Neural cell (in vitro differentiated cells): Measurements from ENCODE around the gene TMX4. TPM values are rescaled to one million over a fixed set of nuclear protein-coding genes. Genes with fewer than 3 reads are reported as not detected.

Experiments used
- H2AFZ ChIP-seq: fragments of 200-600, 300-800 bp; sonication (generic), shearing (Covaris generic); 2 replicates; pipeline ENCODE4 v1.6.0; 2014; ENCODE audit warnings: low read depth, mild to moderate bottlenecking, antibody characterized with exemption, low read length, moderate library complexity
- H3F3A ChIP-seq: fragments of 200-600 bp; shearing (Covaris generic); 2 replicates; pipeline ENCODE4 v1.6.1; 2016; ENCODE audit warnings: mild to moderate bottlenecking, moderate library complexity, mixed read lengths, antibody characterized with exemption, low read length; ENCODE audit not compliant: insufficient read depth, poor library complexity, severe bottlenecking
- H3K27ac ChIP-seq: fragments of 200-600, 300-800 bp; sonication (generic), shearing (Covaris generic); 2 replicates; pipeline ENCODE4 v1.5.1; 2014; ENCODE audit warnings: mild to moderate bottlenecking, low read length, moderate library complexity
- H3K27me3 ChIP-seq: fragments of 300-800, 200-600 bp; sonication (generic), shearing (Covaris generic); 2 replicates; pipeline ENCODE4 v1.6.0; 2014; ENCODE audit warnings: mild to moderate bottlenecking, low read depth, low read length, moderate library complexity; ENCODE audit not compliant: insufficient read depth
- H3K36me3 ChIP-seq: fragments of 300-800, 200-600 bp; sonication (generic), shearing (Covaris generic); 2 replicates; pipeline ENCODE4 v1.5.1; 2014; ENCODE audit warnings: mild to moderate bottlenecking, antibody characterized with exemption, low read length, moderate library complexity; ENCODE audit not compliant: insufficient read depth
- H3K4me2 ChIP-seq: fragments of 300-800, 200-600 bp; sonication (generic), shearing (Covaris generic); 2 replicates; pipeline ENCODE4 v1.6.0; 2014; ENCODE audit warnings: mild to moderate bottlenecking, low read length
- H3K4me3 ChIP-seq: fragments of 300-800, 200-600 bp; sonication (generic), shearing (Covaris generic); 2 replicates; pipeline ENCODE4 v1.5.1; 2014; ENCODE audit warnings: mild to moderate bottlenecking, low read length, moderate library complexity
- H3K79me2 ChIP-seq: fragments of 200-600 bp; shearing (Covaris generic); replicated peaks from 2 replicates; pipeline ENCODE4 v1.6.0; 2014; ENCODE audit warnings: mild to moderate bottlenecking, low read length, moderate library complexity; ENCODE audit not compliant: insufficient read depth
- H3K9ac ChIP-seq: fragments of 300-800, 200-600 bp; sonication (generic), shearing (Covaris generic); 2 replicates; pipeline ENCODE4 v1.6.1; 2016; ENCODE audit warnings: mild to moderate bottlenecking, low read length, mixed read lengths
- H3K9me2 ChIP-seq: fragments of 200-600 bp; shearing (Covaris generic); 2 replicates; pipeline ENCODE4 v1.6.1; 2016; ENCODE audit warnings: mild to moderate bottlenecking, low read length, mixed read lengths; ENCODE audit not compliant: insufficient read depth
- H3K9me3 ChIP-seq: fragments of 200-600, 300-800 bp; sonication (generic), shearing (Covaris generic); 2 replicates; pipeline ENCODE4 v1.6.1; 2016; ENCODE audit warnings: mild to moderate bottlenecking, mixed run types, low read length, moderate library complexity, mixed read lengths
- H4K20me1 ChIP-seq: fragments of 200-600 bp; shearing (Covaris generic); 2 replicates; pipeline ENCODE4 v1.6.1; 2016; ENCODE audit warnings: mild to moderate bottlenecking, mixed run types; ENCODE audit not compliant: insufficient read depth
- CTCF ChIP-seq: fragments of 450-650 bp; IDR thresholded peaks from 2 replicates; pipeline ENCODE4 v1.5.1; 2014; ENCODE audit warnings: antibody characterized with exemption, mild to moderate bottlenecking, moderate library complexity; ENCODE audit not compliant: poor library complexity, severe bottlenecking
- EP300 ChIP-seq: fragments of 450-650 bp; conservative IDR thresholded peaks from 2 replicates; pipeline ENCODE4 v1.6.1; 2014; ENCODE audit warnings: antibody characterized with exemption, mild to moderate bottlenecking, moderate library complexity; ENCODE audit not compliant: poor library complexity, severe bottlenecking
- EZH2 ChIP-seq: fragments of 200-600, 300-800 bp; shearing (Covaris generic), sonication (generic); IDR thresholded peaks from 2 replicates; pipeline ENCODE4 v1.6.1; 2014; ENCODE audit warnings: antibody characterized with exemption, low read length, borderline replicate concordance, mild to moderate bottlenecking; ENCODE audit not compliant: insufficient read depth, poor library complexity, severe bottlenecking
- MXI1 ChIP-seq: fragments of 450-650 bp; conservative IDR thresholded peaks from 2 replicates; pipeline ENCODE4 v1.6.1; 2014; ENCODE audit warnings: antibody characterized with exemption, mild to moderate bottlenecking; ENCODE audit not compliant: poor library complexity, severe bottlenecking
- POLR2AphosphoS5 ChIP-seq: IDR thresholded peaks from 2 replicates; pipeline ENCODE4 v1.6.1; 2012
- RAD21 ChIP-seq: fragments of 450-650 bp; conservative IDR thresholded peaks from 2 replicates; pipeline ENCODE4 v1.6.1; 2014; ENCODE audit warnings: antibody characterized with exemption, mild to moderate bottlenecking, moderate library complexity
- SMC3 ChIP-seq: fragments of 450-650 bp; conservative IDR thresholded peaks from 2 replicates; pipeline ENCODE4 v1.6.1; 2014; ENCODE audit warnings: antibody characterized with exemption, mild to moderate bottlenecking, moderate library complexity; ENCODE audit not compliant: poor library complexity
- TAF1 ChIP-seq: IDR thresholded peaks from 2 replicates; pipeline ENCODE4 v1.6.1; 2012; ENCODE audit warnings: low read depth
- polyA plus RNA-seq: library from polyadenylated mRNA; depleted of rRNA; stranded (reverse); fragments of >200 nt; gene quantifications from 2 replicates; pipeline ENCODE4 v1.2.3, GENCODE V29; 2014
- TF ChIP-seq, protein P1 (sequence below): IDR thresholded peaks from 2 replicates; pipeline ENCODE4 v1.6.1; 2012; ENCODE audit warnings: borderline replicate concordance

Gene TMX4
- polyA plus RNA-seq, 1 donor from 2014 or later: 41.2 TPM

- no peak overlapping the region for H3K4me3 ChIP-seq
- TF ChIP-seq, protein P1, sequence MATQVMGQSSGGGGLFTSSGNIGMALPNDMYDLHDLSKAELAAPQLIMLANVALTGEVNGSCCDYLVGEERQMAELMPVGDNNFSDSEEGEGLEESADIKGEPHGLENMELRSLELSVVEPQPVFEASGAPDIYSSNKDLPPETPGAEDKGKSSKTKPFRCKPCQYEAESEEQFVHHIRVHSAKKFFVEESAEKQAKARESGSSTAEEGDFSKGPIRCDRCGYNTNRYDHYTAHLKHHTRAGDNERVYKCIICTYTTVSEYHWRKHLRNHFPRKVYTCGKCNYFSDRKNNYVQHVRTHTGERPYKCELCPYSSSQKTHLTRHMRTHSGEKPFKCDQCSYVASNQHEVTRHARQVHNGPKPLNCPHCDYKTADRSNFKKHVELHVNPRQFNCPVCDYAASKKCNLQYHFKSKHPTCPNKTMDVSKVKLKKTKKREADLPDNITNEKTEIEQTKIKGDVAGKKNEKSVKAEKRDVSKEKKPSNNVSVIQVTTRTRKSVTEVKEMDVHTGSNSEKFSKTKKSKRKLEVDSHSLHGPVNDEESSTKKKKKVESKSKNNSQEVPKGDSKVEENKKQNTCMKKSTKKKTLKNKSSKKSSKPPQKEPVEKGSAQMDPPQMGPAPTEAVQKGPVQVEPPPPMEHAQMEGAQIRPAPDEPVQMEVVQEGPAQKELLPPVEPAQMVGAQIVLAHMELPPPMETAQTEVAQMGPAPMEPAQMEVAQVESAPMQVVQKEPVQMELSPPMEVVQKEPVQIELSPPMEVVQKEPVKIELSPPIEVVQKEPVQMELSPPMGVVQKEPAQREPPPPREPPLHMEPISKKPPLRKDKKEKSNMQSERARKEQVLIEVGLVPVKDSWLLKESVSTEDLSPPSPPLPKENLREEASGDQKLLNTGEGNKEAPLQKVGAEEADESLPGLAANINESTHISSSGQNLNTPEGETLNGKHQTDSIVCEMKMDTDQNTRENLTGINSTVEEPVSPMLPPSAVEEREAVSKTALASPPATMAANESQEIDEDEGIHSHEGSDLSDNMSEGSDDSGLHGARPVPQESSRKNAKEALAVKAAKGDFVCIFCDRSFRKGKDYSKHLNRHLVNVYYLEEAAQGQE: no peak
- TF ChIP-seq CTCF (no peak), EZH2 (no peak), TAF1 (no peak), POLR2AphosphoS5 (no peak), MXI1 (no peak), SMC3 (no peak), EP300 (no peak), RAD21 (no peak)
- no peak overlapping the region for H3K4me2 ChIP-seq
- no peaks in the 10 kb centered on the region for H4K20me1 ChIP-seq
- H3F3A ChIP-seq: no peaks in the 10 kb centered on the region
- no peak overlapping the region for H3K9ac ChIP-seq
- H3K27me3 ChIP-seq: no peaks in the 10 kb centered on the region
- no peaks in the 10 kb centered on the region for H3K36me3 ChIP-seq
- no peak overlapping the region for H2AFZ ChIP-seq
- H3K27ac ChIP-seq: no peak overlapping the region
- H3K9me3 ChIP-seq: no peaks in the 10 kb centered on the region
- H3K9me2 ChIP-seq: no peaks in the 10 kb centered on the region
- H3K79me2 ChIP-seq: no peaks in the 10 kb centered on the region
Observed at GRCh38 chr20:8055096-8055495, 35.5 kb upstream of the TMX4 start.

DNA sequence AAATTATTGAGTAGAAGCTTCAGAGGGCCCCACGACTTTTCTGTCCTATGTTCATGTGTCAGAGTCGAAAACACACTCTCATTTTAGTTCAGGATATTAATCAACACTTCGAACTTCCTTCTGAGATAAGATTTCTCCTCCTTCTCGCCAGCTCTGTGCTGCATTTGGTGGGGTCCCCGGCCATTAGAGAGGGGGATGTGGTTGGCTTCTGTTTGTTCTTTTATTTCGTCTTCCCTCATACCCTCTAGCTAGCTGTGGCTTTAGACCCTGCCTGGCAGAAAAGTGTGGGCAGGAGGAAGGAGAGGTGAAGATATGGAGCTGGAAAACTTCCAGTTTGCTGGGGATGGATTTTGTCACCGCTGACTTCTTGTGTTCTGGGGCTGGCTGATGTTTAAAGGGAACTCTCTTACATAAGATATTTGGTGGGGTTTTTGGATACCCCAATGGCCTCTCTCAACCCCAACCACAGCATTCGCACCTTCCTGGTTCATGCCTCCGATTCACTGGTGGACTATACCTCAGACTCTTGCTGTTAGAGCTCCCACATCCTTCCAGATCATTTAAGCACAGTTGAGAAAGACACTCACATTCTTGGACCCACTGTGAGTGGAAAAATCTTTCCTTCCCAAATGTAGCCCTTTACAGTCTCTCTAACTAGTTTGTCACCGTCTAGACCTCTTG lies 30.7 kb upstream of the TMX4 start:
- Histone ChIP-seq H3K9me2 (no peaks in the 10 kb centered on the region), H3K27me3 (no peaks in the 10 kb centered on the region), H3K79me2 (no peaks in the 10 kb centered on the region), H3K9me3 (no peaks in the 10 kb centered on the region), H3K27ac (no peak overlapping the region), H3K4me3 (no peak overlapping the region), H4K20me1 (no peaks in the 10 kb centered on the region), H3K36me3 (no peaks in the 10 kb centered on the region), H3K4me2 (no peak overlapping the region), H3K9ac (no peak overlapping the region), H2AFZ (no peak overlapping the region), H3F3A (no peaks in the 10 kb centered on the region)
- TF ChIP-seq RAD21 (no peak), MXI1 (no peak), POLR2AphosphoS5 (no peak), TAF1 (no peak), EP300 (no peak), SMC3 (no peak), EZH2 (no peak), CTCF (no peak)
- TF ChIP-seq, protein P1: no peak
